ENCODE measurements around the gene C2CD3.
"Not testable (repeated sequence)": the region's sequence is repeated elsewhere in the genome, so short reads cannot be mapped to it uniquely, and the experiment has no call there.

The C2CD3 gene

DNA sequence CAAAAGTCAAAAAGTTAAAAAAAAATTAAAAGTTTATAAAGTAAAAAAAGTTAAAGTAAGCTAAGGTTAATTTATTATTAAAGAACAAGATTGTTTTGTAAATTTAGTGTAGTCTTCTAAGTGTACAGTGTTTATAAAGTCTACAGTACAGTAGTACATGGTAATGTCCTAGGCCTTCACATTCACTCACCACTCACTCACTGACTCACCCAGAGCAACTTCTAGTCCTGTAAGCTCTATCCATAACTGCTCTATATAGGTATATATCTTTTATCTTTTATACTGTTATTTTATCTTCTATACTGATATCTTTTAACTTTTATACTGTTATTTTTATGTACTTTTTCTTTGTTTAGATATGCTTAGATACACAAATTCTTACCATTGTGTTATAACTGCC, 11.2 kb downstream of the C2CD3 start:
- no peak for DNase-seq (ENCODE audit: low read depth in 3 of 3, low spot score in 1 of 3)

DNA sequence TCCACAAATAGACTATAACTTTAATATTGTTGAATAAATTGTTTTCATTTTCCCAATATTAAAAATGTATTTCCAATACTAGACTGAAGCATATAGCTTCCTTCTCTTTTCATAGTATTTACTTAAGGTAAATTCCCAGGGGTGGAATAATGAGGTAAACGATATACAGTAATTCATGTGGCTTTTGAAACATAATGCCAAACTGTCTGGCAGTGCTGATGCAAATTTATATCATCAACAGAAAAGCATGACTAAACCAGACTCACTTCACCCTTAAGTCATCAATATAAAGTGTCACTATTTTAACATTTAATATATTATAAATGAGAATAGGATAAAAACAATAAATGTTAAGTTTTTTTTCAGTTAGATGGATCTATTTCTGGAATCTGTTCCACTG, 13.6 kb downstream of the C2CD3 start:
- no peak for DNase-seq (ENCODE audit: low read depth in 3 of 3, low spot score in 1 of 3)

- DNase-seq (ENCODE audit: low read depth in 3 of 3, low spot score in 1 of 3) = no peak
These were observed 16.1 kb downstream of the C2CD3 start for GRCh38 chr11:74154620-74155281.

DNA sequence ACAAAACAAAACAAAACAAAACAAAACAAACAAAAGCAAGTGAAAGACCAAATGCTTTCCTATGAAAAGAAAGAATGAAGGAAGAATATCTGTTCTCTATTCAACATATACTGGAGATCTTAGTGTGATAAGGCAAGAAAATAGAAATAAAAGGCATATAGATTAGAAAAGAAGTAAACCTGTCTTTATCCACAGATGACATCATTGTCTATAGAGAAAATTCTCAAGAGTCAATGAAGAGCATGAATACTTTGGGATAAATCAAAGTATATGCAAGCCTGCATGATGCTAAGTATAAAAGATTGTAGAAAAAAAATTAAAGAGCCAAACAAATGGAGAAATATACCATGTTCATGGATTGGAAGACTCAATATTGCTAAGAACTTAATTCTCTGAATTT, 17.6 kb downstream of the C2CD3 start:
- DNase-seq (ENCODE audit: low read depth in 3 of 3, low spot score in 1 of 3) = no peak

GRCh38 chr11:74147199-74147929, 23.4 kb downstream of the C2CD3 start:
- DNase-seq (ENCODE audit: low read depth in 3 of 3, low spot score in 1 of 3) = no peak

- no peak for DNase-seq (ENCODE audit: low read depth in 3 of 3, low spot score in 1 of 3)
These were observed 26.2 kb downstream of the C2CD3 start for GRCh38 chr11:74144592-74144991.

- no peak for DNase-seq (ENCODE audit: low read depth in 3 of 3, low spot score in 1 of 3)
These were observed 28.2 kb downstream of the C2CD3 start for GRCh38 chr11:74142624-74143023.

DNA sequence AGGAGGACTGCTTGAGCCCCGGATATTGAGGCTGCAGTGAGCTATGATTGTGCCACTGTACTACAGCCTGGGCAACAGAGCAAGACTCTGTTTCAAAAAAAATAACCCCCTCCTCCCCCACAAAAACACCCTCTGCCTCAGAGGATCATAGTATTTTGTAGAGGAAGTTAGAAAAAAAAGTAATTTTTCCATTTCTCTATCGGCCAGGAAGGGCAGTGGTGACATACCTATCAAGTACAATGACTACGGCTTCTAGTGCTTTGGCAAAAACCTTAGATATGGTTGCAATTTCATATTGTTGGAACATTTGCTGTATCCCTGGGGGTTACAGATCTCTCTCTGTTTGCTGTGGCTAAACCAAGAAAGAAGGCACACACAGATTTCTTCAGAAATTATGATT, 28.9 kb downstream of the C2CD3 start:
- no peak for DNase-seq (ENCODE audit: low read depth in 3 of 3, low spot score in 1 of 3)

DNA sequence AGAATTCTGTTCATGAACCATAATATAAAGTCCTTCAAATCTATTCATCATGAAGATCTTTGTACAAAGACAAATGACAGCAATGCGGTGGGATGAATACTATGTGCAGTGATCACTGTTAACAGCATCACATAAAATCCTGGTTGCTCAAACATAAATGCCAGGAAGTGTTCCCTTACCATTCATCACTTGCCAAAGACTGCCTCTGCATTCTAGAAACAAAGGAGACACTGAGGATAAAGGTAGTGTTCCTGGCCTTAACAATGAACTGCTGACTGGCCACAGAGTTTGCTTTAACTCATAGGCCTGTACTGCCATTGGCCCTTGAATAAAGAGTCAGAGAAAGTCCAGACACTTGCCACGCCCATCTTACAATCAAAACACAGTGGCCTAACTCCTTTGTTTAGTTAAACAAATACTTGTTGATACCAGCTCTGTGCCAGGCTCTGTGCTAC, 29.5 kb downstream of the C2CD3 start:
- DNase-seq (ENCODE audit: low read depth in 3 of 3, low spot score in 1 of 3) = no peak

DNA sequence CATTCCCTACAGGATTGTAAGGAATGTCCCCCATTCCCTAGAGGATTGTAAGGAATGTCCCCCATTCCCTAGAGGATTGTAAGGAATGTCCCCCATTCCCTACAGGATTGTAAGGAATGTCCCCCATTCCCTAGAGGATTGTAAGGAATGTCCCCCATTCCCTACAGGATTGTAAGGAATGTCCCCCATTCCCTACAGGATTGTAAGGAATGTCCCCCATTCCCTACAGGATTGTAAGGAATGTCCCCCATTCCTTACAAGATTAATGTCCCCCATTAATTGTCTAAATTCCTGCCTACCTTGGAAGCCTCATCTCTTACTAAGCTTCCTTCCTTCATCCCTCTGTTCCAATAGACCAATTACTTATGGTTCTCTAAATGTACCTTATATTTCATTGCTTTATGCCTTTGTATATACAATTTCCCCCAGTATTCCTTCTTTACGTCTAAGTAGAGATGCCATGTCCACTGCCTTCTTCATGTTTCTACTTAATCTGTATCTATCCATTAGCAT, 30.8 kb downstream of the C2CD3 start:
- not testable (repeated sequence) for DNase-seq (ENCODE audit: low read depth in 3 of 3, low spot score in 1 of 3)

DNA sequence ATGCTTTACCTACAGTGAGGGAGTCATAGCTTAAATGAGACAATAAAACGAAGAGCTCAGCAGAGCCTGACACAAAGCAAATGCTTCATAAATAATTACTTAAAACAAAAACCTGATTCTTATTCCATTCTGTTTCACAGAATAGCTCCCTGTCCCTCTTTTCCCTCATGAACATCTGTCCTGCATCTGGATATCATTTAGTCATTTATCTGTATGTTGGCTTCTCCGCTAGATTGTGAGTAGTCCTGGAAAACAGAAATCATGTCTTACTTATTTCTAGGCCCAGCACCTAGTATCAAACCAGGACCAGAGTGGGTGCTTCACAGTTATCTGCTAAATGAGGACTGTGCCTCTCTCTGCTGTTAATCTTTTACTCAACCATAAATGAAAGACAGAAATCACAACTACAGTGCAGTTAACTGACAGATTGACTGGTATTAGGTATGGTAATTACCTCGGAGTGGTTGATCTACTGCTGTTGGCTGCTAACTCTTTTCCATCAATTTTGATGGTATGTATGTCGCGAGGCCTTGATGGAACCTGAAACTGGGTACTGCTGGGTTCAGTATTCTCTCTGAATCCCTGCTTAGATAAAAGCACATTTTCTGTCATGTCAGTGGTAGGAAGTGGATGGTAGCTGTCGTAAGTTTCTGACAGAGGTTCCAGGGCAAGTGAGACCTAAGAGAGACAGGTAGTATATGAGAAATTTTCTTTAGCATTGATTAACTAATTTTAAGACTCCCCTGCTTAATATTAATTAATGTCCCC, 31.5 kb downstream of the C2CD3 start:
- no peak for DNase-seq (ENCODE audit: low read depth in 3 of 3, low spot score in 1 of 3)

- DNase-seq (ENCODE audit: low read depth in 3 of 3, low spot score in 1 of 3) = no peak
These were observed 32.2 kb downstream of the C2CD3 start for GRCh38 chr11:74138572-74138971.

GRCh38 chr11:74138021-74138420, 32.8 kb downstream of the C2CD3 start:
- DNase-seq (ENCODE audit: low read depth in 3 of 3, low spot score in 1 of 3) = no peak

DNA sequence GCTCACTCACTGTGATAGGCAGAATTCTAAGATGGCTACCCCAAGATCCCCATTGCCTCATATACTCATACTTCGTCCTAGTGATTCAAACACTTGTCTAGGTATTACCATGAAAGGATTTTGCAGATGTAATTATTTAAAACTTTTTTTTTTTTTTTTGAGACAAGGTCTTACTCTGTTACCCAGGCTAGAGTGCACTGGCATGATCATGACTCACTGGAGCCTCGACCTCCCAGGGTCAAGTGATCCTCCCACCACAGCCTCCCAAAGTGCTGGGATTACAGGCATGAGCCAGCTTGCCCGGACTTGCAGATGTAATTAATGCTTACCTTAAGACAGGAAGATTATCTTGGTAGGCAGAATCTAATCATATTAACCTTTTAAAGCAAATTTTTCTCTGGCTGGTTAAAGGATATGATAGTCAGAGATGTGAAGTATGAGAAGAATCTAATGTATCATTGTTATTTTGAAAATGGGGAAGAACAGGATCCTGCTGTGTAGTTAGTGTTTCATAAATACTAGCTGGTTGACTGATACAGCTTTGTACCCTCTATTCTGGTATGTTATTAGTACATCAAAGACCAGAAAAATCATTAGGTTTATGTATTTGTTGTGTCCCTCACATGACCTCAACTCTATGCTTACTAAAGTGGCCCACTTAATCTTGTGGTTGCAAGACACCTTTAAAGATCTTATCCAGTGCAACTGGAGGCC, 35.5 kb downstream of the C2CD3 start:
- no peak for DNase-seq (ENCODE audit: low read depth in 3 of 3, low spot score in 1 of 3)

DNA sequence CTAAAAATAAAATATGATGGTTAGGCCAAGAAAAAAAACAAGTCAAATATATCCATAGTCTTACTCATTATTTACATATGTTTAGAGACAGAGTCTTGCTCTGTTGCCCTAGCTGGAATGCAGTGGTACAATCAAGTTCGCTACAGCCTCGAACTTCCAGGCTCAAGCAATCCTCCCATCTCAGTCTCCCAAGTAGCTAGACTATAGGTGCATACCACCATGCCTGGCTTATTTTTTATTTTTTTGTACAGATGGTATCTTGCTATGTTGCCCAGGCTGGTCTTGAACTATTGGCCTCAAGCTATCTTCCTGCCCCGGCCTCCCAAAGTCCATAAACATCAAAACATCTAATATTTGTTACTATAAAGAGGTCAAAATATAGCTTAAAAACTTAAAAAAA, 36.1 kb downstream of the C2CD3 start:
- DNase-seq (ENCODE audit: low read depth in 3 of 3, low spot score in 1 of 3) = no peak

DNA sequence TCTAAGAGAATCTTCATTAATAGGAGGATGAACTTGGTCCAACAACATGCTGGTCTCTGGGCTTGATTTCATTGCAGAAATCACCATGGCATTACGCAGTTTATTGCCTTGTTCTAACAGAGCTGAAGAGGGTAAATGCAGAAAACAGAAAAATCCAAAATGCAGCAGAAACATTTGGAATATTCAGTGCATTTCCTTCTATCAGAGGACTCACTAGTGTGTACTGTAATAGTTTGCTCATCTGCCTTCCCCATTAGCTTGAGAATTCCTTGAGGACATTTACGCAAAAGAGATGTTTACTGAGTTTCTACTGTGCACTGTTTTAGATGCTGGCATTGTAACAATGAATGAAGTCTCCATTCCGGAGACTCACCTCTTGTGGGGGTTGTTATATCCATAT, 37.4 kb downstream of the C2CD3 start:
- no peak for DNase-seq (ENCODE audit: low read depth in 3 of 3, low spot score in 1 of 3)

GRCh38 chr11:74132833-74133232, 38.0 kb downstream of the C2CD3 start:
- no peak for DNase-seq (ENCODE audit: low read depth in 3 of 3, low spot score in 1 of 3)

DNA sequence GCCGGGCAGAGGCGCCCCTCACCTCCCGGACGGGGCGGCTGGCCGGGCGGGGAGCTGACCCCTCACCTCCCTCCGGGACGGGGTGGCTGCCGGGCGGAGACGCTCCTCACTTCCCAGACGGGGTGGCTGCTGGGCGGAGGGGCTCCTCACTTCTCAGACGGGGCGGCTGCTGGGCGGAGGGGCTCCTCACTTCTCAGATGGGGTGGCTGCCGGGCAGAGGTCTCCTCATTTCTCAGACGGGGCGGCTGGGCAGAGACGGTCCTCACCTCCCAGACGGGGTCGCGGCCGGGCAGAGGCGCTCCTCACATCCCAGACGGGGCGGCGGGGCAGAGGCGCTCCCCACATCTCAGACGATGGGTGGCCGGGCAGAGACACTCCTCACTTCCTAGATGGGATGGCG, 41.7 kb downstream of the C2CD3 start:
- not testable (repeated sequence) for DNase-seq (ENCODE audit: low read depth in 3 of 3, low spot score in 1 of 3)

- DNase-seq (ENCODE audit: low read depth in 3 of 3, low spot score in 1 of 3) = no peak
These were observed 47.8 kb downstream of the C2CD3 start for GRCh38 chr11:74123008-74123448.

GRCh38 chr11:74121804-74122203, 49.0 kb downstream of the C2CD3 start:
- no peak for DNase-seq (ENCODE audit: low read depth in 3 of 3, low spot score in 1 of 3)

All from stimulated activated CD4-positive, alpha-beta T cell treated with anti-CD3 and anti-CD28 coated beads, TNF-alpha, amount 100 ng/mL, for 1 hour (primary cell).